Right kidney (tissue), 1 donor: Measurements from ENCODE around the gene LIG1.

Source experiments
- DNase-seq: peaks from one replicate; pipeline ENCODE4 v3.0.0-alpha.2; 2016

The LIG1 gene

GRCh38 chr19:48183356-48183755, 13.2 kb upstream of the LIG1 start:
- no peak for DNase-seq

GRCh38 chr19:48182434-48182833, 12.3 kb upstream of the LIG1 start:
- no peak for DNase-seq

- no peak for DNase-seq
Measured at GRCh38 chr19:48181505-48181904, 11.4 kb upstream of the LIG1 start.

- no peak for DNase-seq
Measured at GRCh38 chr19:48176226-48176625, 6.1 kb upstream of the LIG1 start.

GRCh38 chr19:48175578-48175977, 5.4 kb upstream of the LIG1 start:
- no peak for DNase-seq

GRCh38 chr19:48174445-48175030, 4.4 kb upstream of the LIG1 start:
- no peak for DNase-seq

- DNase-seq, result no peak
Measured at GRCh38 chr19:48171710-48172109, 1.6 kb upstream of the LIG1 start.

GRCh38 chr19:48170817-48171347, 738 bp upstream of the LIG1 start:
- DNase-seq, result peak; percentile 60

- DNase-seq, result no peak
Measured at GRCh38 chr19:48169578-48169938, 586 bp downstream of the LIG1 start.

GRCh38 chr19:48168689-48169088, 1.5 kb downstream of the LIG1 start:
- DNase-seq, result no peak

GRCh38 chr19:48158210-48158790, 11.8 kb downstream of the LIG1 start:
- DNase-seq, result no peak

GRCh38 chr19:48154003-48154402, 16.1 kb downstream of the LIG1 start:
- no peak for DNase-seq

GRCh38 chr19:48152551-48152950, 17.6 kb downstream of the LIG1 start:
- peak; percentile 39 for DNase-seq

GRCh38 chr19:48149430-48149829, 20.7 kb downstream of the LIG1 start:
- DNase-seq, result no peak

- no peak for DNase-seq
Measured at GRCh38 chr19:48148576-48148975, 21.6 kb downstream of the LIG1 start.

- no peak for DNase-seq
Measured at GRCh38 chr19:48147597-48148175, 22.5 kb downstream of the LIG1 start.

- no peak for DNase-seq
Measured at GRCh38 chr19:48139053-48139452, 31.1 kb downstream of the LIG1 start.

- no peak for DNase-seq
Measured at GRCh38 chr19:48137411-48137810, 32.7 kb downstream of the LIG1 start.

GRCh38 chr19:48136547-48136946, 33.6 kb downstream of the LIG1 start:
- no peak for DNase-seq

GRCh38 chr19:48135411-48135810, 34.7 kb downstream of the LIG1 start:
- DNase-seq, result no peak

GRCh38 chr19:48133094-48133493, 37.0 kb downstream of the LIG1 start:
- DNase-seq, result no peak

GRCh38 chr19:48127561-48127960, 42.6 kb downstream of the LIG1 start:
- DNase-seq, result no peak

- DNase-seq, result no peak
Measured at GRCh38 chr19:48123907-48124651, 46.1 kb downstream of the LIG1 start.
